HFF-Myc (cell line): ENCODE measurements around the gene CCNI.
"Not testable (repeated sequence)": the region's sequence is repeated elsewhere in the genome, so short reads cannot be mapped to it uniquely, and the experiment has no call there.

Source experiments
- DNase-seq: peaks from one replicate; pipeline ENCODE4 v3.0.0-alpha.2; 2011; ENCODE audit warnings: low read depth; ENCODE audit errors: extremely low read depth
- H3K4me3 ChIP-seq: replicated peaks from 2 replicates; pipeline ENCODE4 v1.5.1; 2011; ENCODE audit warnings: low read depth, mild to moderate bottlenecking, control low read depth, low read length
- CTCF ChIP-seq: IDR thresholded peaks from 2 replicates; pipeline ENCODE4 v1.5.1; 2012; ENCODE audit warnings: mild to moderate bottlenecking, low read depth, low read length, control low read depth; ENCODE audit errors: missing control alignments

The CCNI gene

GRCh38 chr4:77040270-77040669, 35.5 kb downstream of the CCNI start:
- no peak for TF ChIP-seq CTCF
- DNase-seq: no peak
- no peak overlapping the region for H3K4me3 ChIP-seq

- H3K4me3 ChIP-seq: no peak overlapping the region
- no peak for TF ChIP-seq CTCF
- DNase-seq: no peak
Observed at GRCh38 chr4:77039796-77040195, 36.0 kb downstream of the CCNI start.

DNA sequence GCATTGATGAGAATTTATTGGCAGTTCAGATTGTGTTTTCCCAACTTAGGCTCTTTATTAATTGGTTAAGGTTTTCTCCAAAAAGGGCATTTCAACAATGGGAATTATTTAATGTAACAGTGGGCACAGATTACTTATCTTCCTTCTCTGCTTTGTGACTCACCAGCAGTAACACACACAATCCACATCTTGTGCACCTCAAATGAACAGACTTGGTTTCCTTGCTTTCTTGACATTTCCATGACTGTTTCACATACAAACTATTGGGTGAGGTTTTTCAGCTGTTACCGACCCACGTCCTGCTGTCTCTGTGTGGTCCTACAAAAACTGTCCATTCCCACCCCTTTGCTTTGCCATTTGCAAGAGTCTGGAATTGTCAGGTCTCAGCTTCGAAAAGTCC, 38.1 kb downstream of the CCNI start:
- no peak for DNase-seq
- no peak overlapping the region for H3K4me3 ChIP-seq
- TF ChIP-seq CTCF: no peak

- H3K4me3 ChIP-seq, DNase-seq: not testable (repeated sequence)
Observed at GRCh38 chr4:77037168-77037567, 38.6 kb downstream of the CCNI start.

DNA sequence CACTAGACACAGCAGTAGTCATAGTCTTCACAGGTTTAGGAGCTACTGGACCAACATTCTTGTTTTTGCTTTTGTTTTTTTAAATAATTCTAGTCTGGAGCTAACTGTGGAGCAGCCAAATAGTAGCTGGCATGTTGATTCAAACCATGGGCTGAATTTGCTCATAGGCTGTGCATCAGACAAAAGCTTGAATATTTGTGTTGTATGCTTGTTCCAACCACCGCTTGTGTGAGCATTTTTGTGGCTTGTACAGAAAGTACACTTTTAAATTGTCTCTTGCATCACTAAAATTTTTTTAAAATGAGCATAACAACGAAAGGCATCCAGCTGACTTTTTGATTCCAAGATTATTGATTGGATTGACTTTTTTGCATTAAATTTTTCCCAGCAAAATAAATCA, 39.6 kb downstream of the CCNI start:
- DNase-seq: no peak
- H3K4me3 ChIP-seq: no peak overlapping the region
- TF ChIP-seq CTCF: no peak

GRCh38 chr4:77035153-77035552, 40.6 kb downstream of the CCNI start:
- no peak for DNase-seq
- no peak overlapping the region for H3K4me3 ChIP-seq
- TF ChIP-seq CTCF: no peak

GRCh38 chr4:77031544-77031943, 44.2 kb downstream of the CCNI start:
- no peak overlapping the region for H3K4me3 ChIP-seq
- TF ChIP-seq CTCF: no peak
- no peak for DNase-seq

- not testable (repeated sequence) for H3K4me3 ChIP-seq, DNase-seq
Observed at GRCh38 chr4:77029757-77030156, 46.0 kb downstream of the CCNI start.
